Transverse colon (tissue), 4 donors: Measurements from ENCODE around the gene GPR39.

Source experiments
- CTCF ChIP-seq, 5 experiments: fragments of 200-600 bp in 3 of 5; fragments of 450-650 bp in 2 of 5; sonication (generic) in 3 of 5; IDR thresholded peaks; 1 replicate in 2 of 5; 2 replicates in 3 of 5; pipeline ENCODE4 v1.5.1; 2016 to 2017; ENCODE audit warnings: antibody characterized with exemption in 5 of 5, inconsistent platforms in 3 of 5, mild to moderate bottlenecking in 2 of 5, moderate library complexity in 1 of 5
- EP300 ChIP-seq: sonication (generic); formaldehyde crosslinking; IDR thresholded peaks from one replicate; pipeline ENCODE4 v1.6.1; 2017; ENCODE audit warnings: antibody characterized with exemption, low read depth
- POLR2A ChIP-seq: fragments of 450-650 bp; IDR thresholded peaks from one replicate; pipeline ENCODE4 v1.6.1; 2016; ENCODE audit warnings: antibody characterized with exemption, mild to moderate bottlenecking, moderate library complexity
- POLR2AphosphoS5 ChIP-seq, 3 donors: sonication (generic); formaldehyde crosslinking; IDR thresholded peaks; one replicate each; pipeline ENCODE4 v1.6.1; 2016; ENCODE audit warnings: antibody characterized with exemption in 3 of 3

- TF ChIP-seq CTCF (IDR thresholded peaks at IDR 0.05) (no peak), EP300 (no peak), POLR2A (no peak), POLR2AphosphoS5 (IDR thresholded peaks at IDR 0.05) (no peak)
Measured at GRCh38 chr2:132401326-132401725, 15.3 kb upstream of the GPR39 start.
